Measurements from ENCODE around the gene KRTAP29-1.

KRTAP29-1 gene

GRCh38 chr17:41263212-41263611, 39.4 kb downstream of the KRTAP29-1 start (continued):
- TF ChIP-seq HIC1 (tag by site-specific recombination; IDR thresholded peaks at IDR 0.05) (no peak), ZBTB6 (tag by site-specific recombination; IDR thresholded peaks at IDR 0.05) (no peak), ZNF768 (tag by site-specific recombination; IDR thresholded peaks at IDR 0.05) (no peak), ZBTB11 (tag by site-specific recombination; conservative IDR thresholded peaks at IDR 0.05; ENCODE audit: low read depth) (no peak), HOXD13 (CRISPR knock-in tag; IDR thresholded peaks at IDR 0.05; ENCODE audit: borderline replicate concordance) (no peak), ZNF510 (tag by site-specific recombination; IDR thresholded peaks at IDR 0.05; ENCODE audit: insufficient replicate concordance) (no peak)

GRCh38 chr17:41258406-41258805, 44.2 kb downstream of the KRTAP29-1 start:
- no peak overlapping the region for H3K27ac ChIP-seq (ENCODE audit: extremely low read depth, low read depth, low read length)
- no peaks in the 10 kb centered on the region for H3K36me3 ChIP-seq (ENCODE audit: control insufficient read depth in 2 of 2, insufficient read depth in 1 of 2, low read length in 2 of 2)
- TF ChIP-seq ZNF391 (tag by site-specific recombination; IDR thresholded peaks at IDR 0.05; ENCODE audit: borderline replicate concordance, low read depth) (no peak), IKZF3 (tag by site-specific recombination; IDR thresholded peaks at IDR 0.05) (no peak)
- no peak overlapping the region for H3K4me3 ChIP-seq (ENCODE audit: low read depth, low read length)
- H3K4me1 ChIP-seq (ENCODE audit: control insufficient read depth, insufficient read depth, low read length), result no peaks in the 10 kb centered on the region
- POLR2A ChIA-PET, result no interaction called here
- CTCF ChIA-PET, result no interaction called here
- H3K9me3 ChIP-seq (ENCODE audit: control insufficient read depth, insufficient read depth, low read depth, low read length), result no peaks in the 10 kb centered on the region

GRCh38 chr17:41256291-41256685, 46.4 kb downstream of the KRTAP29-1 start:
- H3K4me1 ChIP-seq (ENCODE audit: control insufficient read depth, insufficient read depth, low read length), result no peaks in the 10 kb centered on the region
- no peak overlapping the region for H3K4me3 ChIP-seq (ENCODE audit: low read depth, low read length)
- H3K9me3 ChIP-seq (ENCODE audit: control insufficient read depth, insufficient read depth, low read depth, low read length), result no peaks in the 10 kb centered on the region
- CTCF ChIA-PET, result no interaction called here
- no peaks in the 10 kb centered on the region for H3K36me3 ChIP-seq (ENCODE audit: control insufficient read depth in 2 of 2, insufficient read depth in 1 of 2, low read length in 2 of 2)
- H3K27ac ChIP-seq (ENCODE audit: extremely low read depth, low read depth, low read length), result no peak overlapping the region
- POLR2A ChIA-PET, result no interaction called here
- TF ChIP-seq ZNF394 (tag by site-specific recombination; IDR thresholded peaks at IDR 0.05; ENCODE audit: borderline replicate concordance) (no peak), ZSCAN18 (tag by site-specific recombination; IDR thresholded peaks at IDR 0.05) (no peak), BCL11B (tag by site-specific recombination; IDR thresholded peaks at IDR 0.05; ENCODE audit: low read depth) (no peak), ZBTB21 (tag by site-specific recombination; IDR thresholded peaks at IDR 0.05) (no peak), REPIN1 (tag by site-specific recombination; IDR thresholded peaks at IDR 0.05; ENCODE audit: low read depth) (no peak), ZFHX2 (tag by site-specific recombination; conservative IDR thresholded peaks at IDR 0.05) (no peak), GLI2 (tag by site-specific recombination; IDR thresholded peaks at IDR 0.05; ENCODE audit: borderline replicate concordance, low read depth) (no peak), ZNF488 (tag by site-specific recombination; IDR thresholded peaks at IDR 0.05) (no peak), ZNF658 (tag by site-specific recombination; IDR thresholded peaks at IDR 0.05) (no peak), ZXDB (tag by site-specific recombination; IDR thresholded peaks at IDR 0.05) (no peak), ZNF148 (tag by site-specific recombination; IDR thresholded peaks at IDR 0.05; ENCODE audit: borderline replicate concordance) (no peak)

Measured in HEK293 (cell line).